Measurements from ENCODE around the gene ASH1L.
"Not testable (repeated sequence)": the region's sequence is repeated elsewhere in the genome, so short reads cannot be mapped to it uniquely, and the experiment has no call there.

ASH1L gene

DNA sequence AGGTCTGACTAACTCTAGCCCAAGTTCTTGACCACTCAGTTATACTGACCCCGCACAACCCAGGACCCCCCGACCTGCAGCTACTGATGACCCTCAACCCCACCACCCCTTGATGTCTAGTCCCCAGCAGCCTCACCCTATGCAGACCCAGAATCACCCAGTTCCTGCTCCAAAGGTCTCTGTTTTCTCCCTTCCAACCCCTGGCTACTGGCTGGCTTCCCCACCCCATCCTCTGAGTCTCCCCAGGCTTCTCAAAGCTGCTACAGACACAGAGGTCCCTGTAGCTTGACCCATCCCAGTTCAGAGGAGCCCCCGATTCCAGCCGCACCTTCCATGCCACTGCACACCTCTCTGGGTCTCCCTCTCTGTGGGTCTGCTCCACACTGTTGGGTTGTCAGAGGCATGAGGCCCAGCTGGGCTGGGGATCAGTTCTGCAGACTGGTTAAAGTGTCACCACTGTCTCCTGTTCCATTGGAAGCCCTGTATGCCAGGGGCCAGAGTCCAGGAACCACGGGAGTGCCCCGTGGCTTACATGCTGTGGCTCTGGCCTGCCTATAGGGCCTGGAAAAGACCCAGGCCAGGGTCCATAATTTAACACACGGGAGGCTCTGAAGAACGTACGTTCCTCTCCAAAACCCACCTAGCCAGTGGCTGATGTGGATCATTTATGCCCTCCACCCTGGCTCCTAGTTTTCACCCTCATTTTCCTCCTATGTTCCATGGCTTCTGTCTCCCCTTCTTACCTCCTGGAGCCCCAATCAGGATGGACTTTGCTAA, 261.9 kb downstream of the ASH1L start:
- DNase-seq: no peak

DNA sequence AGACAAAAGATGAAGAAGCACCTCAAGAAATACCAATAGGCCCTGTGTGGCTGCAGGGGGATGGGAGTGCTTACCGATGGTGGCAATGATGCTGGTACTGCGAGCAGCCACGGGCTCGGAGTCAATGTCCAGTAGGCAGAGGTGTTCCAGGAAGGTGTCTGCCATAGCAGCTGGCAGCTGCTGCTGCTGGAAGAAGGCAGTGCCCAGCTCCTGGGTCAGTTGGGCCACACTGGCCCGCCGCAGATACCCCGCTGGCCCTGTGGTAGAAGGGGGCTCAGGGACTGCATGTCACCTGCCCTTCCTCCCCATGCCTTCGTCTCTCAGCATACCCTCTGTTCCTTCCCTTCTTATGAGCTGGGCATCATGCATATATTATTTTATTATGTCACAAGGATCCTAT, 262.6 kb downstream of the ASH1L start:
- no peak for DNase-seq

DNA sequence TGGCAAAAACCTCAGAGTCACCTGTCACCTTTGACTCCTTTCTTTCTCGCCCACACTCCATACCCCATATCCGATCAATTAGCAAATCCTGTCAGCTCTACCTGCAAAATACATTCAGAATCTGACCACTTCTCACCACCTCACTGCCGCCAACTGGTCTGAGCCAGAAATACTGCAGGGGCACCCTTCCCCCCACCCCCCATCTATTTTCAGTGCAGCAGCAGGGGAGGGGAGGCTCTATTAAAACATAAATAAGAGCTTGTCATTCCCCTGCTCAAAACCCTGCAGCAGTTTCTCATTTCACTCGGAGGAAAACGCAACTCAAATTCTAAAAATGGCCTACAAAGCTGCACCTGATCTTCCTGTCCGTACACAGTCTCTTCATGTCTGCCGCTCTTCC, 265.2 kb downstream of the ASH1L start:
- no peak for DNase-seq

DNA sequence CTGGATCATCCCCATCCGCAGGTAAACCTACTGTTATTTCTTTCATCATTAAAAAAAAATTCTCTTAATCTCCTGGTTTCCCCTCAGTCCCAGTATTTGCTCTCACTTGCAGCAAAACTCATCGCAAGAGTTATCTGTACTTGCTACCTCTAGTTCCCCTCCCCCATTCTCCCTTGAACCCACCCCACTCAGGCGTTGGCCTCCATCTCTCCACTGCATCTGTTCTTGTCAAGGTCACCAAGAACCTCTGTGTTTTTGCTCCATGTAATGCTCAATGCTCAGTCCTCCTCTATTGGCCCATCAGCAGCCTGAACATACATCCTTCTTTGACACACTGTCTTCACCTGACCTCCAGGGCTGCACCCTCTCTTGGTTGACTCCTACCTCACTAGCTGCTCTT, 265.9 kb downstream of the ASH1L start:
- no peak for DNase-seq

DNA sequence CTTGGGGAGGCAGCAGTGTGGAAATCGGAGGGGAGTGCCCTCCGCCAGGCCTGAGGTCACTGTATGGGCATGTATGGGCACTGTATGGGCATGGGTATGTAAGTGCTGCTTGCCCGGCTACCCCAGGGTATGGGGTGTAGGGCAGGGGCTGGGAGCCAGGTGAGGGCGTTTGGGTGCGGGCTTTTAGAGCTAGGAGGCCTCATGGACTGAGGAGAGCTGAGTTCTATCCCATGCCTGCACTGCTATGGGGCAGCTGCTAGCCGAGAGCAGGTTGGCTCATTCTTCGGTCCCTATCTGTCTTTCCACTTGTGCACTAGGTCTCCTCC, 266.7 kb downstream of the ASH1L start:
- DNase-seq: no peak

DNA sequence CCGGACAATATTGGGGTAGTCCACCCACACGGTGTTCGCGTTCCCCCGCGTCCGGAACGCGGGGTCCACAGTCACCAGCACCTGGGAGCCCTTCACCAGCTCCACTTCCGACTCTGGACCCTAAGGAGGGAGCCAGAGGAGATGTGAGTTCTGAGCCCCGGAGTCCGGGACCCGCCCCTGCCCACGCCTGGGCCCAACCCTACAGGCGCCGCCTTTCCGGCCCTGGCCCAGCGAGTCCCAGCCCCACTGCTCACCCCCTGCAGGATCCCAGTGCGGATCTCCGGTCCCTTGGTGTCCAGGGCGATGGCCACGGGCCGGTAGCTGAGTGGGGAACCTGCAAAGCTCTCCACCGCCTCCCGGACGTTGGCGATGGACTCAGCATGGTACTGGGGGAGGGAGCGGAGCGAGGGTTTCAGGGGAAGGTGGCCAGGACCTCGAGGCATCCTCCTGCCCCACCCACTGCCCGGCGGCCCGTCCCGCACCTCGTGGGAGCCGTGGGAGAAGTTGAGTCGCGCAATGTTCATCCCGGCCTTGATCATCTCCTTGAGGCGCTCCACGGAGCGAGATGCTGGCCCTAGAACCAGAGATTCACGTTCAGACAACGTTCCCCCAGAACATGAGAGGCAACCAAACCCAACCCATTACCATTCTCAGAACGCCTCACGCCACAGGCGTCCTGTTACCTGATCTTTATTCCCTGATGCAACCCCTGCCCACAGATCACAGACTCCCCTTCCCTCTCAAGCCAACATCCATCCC, 267.2 kb downstream of the ASH1L start:
- no peak for DNase-seq

DNA sequence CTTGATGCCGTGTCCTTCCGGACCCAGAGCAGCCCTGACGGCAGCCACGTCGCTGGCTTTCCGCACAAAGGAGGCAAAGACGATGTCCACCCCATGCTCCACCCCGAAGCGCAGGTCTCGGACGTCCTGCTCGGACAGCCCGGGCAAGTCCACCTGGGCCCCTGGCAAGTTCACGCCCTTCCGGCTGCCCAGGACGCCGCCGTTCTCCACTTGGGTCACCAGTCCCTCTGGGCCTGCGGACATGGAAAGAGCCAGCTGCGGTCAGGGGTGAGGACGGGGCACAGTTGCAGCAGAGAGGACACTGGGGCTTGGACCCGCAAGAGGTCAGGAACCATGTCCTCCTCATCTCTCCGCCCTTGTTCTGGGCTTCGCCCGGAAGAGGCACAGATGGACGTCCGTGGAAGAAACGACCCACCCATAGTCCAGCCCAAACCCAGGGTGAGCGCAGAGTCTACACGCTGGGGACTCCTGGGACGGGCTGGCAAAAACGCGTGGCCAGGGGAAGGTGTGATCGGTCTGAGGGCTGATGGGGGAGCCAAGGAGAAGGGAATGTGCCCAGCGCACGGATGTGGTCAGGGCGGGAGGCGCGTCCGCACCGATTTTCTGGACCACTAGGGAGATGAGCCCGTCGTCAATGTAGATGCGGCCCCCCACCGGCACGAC, 268.0 kb downstream of the ASH1L start:
- no peak for DNase-seq

DNA sequence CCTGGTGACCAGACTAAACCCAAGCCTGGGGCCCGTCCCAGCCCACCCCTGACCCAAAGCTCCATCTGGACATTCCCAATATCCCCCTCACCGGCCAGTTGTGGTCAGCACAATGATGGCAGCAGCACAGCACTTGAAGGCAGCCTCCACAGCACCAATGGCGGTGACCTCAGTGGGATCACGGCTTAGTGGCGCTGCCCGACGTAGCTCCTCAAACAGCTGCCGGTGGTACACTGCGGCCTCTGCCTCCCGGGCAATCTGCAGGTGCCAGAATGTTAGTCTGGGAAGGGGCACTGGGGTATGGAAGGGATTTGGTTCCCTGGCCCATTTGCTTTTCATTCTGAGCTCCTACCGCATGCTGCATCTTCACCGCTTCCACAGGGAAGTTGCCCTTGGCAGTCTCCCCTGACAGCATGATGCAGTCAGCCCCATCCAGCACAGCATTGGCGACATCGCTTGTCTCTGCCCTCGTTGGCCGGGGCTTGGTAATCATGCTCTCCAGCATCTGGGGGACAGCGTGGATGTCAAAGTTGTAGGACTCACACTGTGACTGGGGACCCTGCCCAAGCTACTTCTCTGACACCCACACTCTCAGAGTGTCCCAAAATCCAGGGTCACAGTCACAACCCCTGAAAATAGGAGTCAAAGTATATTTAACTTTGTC, 269.4 kb downstream of the ASH1L start:
- DNase-seq: no peak

DNA sequence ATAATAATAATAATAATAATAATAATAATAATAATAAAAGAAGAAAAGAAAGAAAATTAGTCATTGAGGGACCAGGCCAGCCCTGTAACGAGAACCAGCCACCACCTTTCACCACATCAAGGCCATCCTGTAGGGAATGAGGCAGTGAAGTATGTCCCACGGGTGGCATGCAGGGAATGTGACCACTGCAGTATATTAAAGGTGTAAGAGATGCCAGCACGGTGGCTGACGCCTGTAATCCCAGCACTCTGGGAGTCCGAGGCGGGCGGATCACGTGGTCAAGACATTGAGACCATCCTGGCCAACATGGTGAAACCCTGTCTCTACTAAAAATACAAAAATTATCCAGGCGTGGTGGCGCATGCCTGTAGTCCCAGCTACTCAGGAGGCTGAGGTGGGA, 271.6 kb downstream of the ASH1L start:
- not testable (repeated sequence) for DNase-seq

DNA sequence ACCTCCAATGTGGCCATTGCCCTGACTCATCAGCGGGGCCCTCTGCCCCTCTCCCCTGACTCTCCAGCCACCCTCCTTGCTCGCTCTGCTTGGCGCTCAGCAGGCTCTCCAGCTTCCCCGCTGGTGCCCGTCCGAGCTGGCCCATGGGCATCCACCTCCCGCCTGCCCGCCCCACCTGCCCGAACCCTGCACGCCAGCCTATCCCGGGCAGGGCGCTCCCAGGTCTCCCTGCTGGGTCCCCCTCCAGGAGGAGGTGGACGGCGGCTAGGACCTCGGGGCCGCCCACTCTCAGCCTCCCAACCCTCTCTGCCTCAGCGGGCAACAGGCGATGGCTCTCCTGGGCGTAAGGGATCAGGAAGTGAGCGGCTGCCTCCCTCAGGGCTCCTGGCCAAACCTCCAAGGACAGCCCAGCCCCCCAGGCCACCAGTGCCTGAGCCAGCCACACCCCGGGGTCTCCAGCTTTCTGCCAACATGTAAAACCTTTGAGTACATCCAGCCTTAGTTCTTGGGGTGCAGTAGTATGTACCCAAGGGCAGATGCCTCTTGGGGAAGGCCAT, 274.5 kb downstream of the ASH1L start:
- DNase-seq: no peak

DNA sequence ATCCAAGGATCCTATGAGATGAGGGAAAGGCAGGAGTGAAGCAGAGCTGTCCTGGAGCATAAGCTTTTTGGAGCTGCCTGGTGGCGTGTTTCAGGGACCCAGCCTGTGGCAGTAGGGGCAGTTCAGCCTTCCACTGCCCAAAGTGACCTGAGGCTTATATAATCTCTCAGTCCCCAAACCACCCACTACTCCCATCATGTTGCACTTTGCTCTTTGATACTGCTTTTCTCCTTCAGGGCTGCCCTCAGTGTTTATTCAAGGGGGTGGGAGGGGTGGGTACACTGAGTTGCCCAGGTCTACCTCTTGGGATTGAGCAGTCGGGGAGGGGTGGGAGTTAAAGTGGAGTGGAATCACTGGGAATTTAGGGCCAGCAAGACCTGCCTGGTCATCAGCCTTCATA, 276.1 kb downstream of the ASH1L start:
- no peak for DNase-seq

DNA sequence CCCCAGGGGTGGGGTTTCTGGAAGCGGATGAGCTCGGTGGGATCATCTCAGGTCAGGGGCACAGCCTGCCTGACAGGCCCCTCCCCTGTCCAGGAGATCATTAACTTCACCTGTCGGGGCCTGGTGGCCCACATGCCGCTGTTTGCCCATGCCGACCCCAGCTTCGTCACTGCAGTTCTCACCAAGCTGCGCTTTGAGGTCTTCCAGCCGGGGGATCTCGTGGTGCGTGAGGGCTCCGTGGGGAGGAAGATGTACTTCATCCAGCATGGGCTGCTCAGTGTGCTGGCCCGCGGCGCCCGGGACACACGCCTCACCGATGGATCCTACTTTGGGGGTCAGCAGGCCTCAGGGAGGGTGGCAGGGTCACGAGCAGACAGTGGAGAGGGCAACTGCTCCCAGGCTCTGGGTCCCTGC, 277.0 kb downstream of the ASH1L start:
- DNase-seq: no peak
